OCI-M1 (cell line): ENCODE results near the gene CCDC127.
"Not testable (repeated sequence)": the region's sequence is repeated elsewhere in the genome, so short reads cannot be mapped to it uniquely, and the experiment has no call there.

Source experiments
- DNase-seq: peaks from one replicate; lab custom pipeline; 2025; lab: John Stamatoyannopoulos, UW

CCDC127 gene

DNA sequence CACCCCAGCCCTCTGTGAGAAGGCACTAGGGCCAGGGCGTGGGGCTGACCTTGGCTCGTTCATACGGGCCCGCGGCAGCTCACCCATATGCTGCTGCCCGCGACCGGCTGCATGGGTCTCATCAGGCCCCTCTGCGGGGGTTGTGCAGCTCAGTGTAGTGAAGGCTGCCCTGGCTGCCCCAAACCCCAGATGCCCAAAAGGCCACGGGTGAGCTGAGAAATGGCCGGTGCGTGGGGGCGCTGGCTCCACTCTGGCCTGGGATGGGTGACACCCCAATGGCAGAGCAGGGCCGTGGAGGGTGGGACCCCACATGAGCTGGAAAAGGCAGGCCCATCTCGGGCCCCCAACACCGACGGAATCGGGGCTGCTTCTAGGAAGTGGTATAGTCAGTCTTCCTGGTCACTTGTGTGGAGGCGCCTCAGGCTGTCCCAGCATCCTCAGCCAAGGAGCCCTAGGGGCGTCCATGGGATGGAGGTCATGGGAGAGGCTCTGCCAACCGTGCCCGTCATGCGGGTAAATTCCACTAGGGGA, 46.1 kb downstream of the CCDC127 start:
- DNase-seq = no peak

DNA sequence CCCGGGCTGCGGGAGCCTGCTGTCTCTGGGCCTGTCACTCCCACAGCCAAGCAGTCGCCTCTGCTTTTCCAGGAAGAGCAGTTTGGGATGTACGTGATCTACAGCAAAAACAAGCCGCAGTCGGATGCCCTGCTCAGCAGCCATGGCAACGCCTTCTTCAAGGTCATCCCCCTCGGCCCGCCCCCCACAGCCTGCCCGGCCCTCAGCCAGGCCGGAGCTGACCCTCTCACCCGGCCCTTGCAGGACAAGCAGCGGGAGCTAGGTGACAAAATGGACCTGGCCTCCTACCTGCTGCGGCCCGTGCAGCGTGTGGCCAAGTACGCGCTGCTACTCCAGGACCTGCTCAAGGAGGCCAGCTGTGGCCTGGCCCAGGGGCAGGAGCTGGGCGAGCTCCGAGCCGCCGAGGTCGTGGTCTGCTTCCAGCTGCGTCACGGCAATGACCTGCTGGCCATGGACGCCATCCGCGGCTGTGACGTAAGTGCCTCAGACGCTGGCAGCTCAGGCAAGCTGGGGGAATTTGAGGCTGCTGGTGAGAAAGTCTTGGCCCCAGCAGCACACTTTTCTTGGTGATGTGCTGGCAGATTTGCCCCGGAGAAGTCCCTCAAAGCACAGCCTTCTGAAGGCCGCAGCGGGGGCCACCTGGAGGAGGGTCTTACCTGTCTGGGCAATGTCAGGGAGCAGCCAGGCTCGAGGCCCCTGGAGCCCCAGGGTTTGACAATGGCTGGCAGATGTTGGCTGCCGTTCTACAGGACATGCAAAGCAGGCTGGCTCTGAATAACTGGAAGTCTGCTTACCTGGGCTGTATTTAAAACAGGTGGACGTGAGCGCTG, 46.8 kb downstream of the CCDC127 start:
- DNase-seq = no peak

DNA sequence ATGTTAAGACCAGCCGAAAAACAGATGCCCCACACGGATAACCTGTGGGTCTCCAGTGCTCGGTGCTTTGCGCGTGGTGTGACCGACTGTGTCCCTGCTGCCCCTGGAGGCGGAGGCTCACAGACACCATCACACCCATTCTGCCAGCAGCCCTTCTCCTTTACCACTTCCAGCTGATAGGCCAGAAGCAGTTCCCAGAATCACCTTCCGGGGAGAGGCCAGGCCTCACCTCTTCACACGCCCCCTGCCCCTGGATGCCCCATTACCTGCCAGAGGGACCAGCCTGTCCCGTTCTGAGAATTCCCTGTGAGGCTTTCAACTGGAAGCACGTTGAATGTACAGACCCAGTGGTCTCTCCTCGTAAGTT, 48.2 kb downstream of the CCDC127 start:
- no peak for DNase-seq

DNA sequence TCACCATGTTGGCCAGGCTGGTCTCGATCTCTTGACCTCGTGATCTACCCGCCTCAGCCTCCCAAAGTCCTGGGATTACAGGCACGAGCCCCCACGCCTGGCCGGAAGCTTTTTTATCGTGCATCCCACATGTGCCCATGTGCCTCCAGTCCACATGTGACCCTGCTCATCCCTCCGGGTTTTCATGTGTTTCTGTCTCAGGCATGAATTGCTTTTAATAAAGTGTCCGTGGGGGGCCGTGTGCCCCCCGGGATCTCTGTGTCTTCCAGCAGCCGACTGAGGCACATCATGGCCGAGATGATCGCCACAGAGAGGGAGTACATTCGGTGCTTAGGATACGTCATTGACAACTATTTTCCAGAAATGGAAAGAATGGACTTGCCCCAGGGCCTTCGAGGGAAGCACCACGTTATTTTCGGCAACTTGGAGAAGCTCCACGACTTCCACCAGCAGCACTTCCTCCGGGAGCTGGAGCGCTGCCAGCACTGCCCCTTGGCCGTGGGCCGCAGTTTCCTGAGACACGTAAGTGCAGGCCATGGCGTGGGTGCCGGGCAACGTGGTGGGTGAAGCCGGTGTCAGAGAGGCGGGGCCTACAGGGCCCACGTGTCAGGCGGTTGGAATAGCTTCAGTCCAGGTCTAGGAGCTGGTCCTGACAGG, 48.8 kb downstream of the CCDC127 start:
- DNase-seq = no peak

DNA sequence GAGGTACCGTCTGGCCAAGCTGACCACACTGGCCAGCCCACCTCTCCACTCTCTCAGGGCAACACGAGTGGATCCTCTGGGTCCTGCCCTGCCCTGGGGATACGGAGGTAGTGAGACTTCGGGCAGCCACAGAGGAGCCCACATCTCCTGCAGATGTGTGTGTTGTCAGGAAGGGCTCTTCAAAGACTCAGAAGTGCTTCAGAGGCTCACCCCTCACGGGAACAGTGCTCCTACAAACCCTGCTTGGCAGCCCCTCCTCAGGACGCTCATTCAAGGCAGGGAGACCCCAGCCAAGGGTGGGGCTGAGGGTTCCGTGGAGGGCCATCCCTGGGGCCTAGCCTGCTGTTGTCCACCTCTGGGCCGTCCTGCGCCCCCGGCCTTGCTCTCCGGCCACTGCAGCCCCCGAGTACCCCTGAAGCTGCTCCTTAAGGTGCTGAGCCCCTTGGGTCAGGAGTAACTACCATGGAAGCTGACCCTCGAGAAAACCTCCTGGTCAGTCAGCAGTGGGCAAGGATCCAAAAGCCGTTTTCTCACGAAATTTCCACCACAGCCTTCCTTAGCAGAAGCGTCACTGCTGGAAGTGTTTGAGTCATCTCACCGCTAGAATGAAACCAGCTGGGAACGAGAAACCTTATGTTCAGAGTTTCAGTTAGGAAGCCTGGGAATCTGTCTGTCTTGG, 49.8 kb downstream of the CCDC127 start:
- DNase-seq = no peak

DNA sequence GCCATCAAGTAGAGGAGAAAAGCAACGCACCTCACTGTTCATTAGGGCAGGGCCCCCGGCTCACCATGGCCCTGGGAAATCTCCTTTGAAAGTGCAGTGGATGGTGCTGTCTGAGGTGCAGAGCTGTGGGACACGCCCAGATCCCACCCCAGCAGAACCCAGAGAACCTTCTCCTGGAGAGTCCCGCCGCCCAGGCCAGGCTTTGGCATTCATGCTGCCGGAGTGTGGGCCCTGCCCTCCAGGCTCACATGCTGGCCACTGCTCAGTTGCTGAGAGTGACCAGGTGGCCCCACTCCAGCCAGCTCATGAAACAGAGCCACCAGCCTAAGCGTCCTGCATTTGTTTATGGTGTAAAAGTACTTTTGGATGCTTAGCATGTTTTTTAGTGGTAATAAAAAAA, 50.4 kb downstream of the CCDC127 start:
- DNase-seq = no peak

DNA sequence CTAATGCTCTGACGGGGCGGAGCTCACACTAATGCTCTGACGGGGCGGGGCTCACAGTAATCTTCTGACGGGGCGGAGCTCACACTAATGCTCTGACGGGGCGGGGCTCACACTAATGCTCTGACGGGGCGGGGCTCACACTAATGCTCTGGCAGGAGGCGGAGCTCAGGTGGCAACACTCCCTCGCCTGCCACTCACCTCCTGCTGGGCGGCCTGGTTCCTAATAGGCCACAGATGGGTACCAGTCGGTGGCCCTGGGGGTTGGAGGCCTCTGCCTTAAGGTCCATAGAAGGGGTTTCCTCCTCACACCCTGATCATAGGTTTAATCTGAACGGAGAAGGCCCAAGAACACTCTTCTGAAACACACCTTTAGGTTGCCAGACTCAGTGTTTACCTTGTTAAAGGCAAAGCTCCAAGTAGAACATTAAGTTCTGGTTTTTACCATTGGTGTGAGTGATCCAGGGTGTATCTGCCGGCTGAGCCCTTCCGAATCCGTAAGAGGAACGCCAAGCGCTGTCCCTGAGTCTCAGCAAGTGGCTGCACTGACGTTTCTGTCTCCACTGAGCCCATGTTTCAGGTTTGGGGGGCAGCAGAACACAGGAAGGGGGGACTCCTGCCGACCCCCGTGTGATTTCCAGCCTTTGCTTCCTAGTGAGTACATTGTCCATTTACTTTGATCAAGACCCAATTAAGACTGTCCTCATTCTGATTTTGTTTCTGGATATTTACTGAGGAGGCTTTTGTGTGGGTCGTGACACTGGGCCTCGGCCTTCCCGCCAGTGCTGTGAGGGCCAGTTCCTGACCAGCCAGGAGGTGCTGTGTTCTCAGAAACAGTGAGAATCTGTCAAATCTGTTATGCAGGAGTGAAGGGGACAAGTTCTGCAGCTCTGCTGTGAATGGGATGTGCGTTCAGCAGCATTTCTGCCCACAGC, 51.2 kb downstream of the CCDC127 start:
- DNase-seq = no peak

DNA sequence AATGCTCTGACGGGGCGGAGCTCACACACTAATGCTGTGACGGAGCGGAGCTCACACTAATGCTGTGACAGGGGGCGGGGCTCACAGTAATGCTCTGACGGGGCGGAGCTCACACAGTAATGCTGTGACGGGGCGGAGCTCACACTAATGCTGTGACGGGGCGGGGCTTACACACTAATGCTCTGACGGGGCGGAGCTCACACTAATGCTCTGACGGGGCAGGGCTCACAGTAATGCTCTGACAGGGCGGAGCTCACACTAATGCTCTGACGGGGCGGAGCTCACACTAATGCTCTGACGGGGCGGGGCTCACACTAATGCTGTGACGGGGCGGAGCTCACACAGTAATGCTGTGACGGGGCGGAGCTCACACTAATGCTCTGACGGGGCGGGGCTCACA, 53.2 kb downstream of the CCDC127 start:
- DNase-seq = not testable (repeated sequence)

DNA sequence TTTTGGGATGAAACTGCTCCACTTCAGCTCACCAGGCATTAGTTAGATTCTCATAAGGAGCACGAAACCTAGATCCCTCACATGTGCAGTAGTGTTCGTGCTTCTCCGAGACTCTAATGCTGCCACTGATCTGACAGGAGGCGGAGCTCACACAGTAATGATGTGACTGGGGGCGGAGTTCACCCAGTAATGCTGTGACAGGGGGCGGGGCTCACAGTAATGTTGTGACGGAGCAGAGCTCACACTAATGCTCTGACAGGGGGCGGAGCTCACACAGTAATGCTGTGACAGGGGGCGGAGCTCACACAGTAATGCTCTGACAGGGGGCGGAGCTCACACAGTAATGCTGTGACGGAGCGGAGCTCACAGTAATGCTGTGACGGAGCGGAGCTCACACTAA, 53.7 kb downstream of the CCDC127 start:
- DNase-seq = no peak

DNA sequence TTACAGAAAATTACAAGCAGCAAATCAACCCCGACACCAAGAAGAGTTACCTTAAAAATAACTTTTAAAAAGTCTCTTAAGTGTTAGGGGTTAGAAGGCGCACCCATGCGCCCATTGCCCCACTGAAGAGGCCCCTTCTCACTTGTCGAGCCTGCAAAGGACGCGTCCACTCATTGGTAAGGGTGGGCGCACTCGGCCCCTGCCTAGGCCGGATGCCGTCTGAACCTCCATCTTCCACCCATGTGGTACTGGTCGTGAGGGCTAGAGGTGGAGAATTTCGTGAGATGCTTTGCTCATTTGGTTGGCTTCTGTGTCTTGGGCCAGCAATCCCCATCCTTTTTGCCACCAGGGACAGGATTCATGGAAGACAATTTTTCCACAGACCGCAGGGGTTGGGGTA, 54.1 kb downstream of the CCDC127 start:
- DNase-seq = no peak

DNA sequence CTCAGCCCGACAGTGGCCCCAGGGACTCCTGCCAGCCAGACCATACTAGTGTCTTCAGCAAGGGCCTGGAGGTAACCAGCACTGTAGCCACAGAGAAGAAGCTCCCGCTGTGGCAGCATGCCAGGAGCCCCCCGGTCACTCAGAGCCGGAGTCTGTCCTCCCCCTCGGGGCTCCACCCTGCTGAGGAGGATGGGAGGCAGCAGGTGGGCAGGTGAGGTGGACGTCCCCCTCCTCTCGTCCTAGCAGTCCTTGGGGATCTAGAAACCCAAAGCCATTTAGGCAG, 54.7 kb downstream of the CCDC127 start:
- no peak for DNase-seq

DNA sequence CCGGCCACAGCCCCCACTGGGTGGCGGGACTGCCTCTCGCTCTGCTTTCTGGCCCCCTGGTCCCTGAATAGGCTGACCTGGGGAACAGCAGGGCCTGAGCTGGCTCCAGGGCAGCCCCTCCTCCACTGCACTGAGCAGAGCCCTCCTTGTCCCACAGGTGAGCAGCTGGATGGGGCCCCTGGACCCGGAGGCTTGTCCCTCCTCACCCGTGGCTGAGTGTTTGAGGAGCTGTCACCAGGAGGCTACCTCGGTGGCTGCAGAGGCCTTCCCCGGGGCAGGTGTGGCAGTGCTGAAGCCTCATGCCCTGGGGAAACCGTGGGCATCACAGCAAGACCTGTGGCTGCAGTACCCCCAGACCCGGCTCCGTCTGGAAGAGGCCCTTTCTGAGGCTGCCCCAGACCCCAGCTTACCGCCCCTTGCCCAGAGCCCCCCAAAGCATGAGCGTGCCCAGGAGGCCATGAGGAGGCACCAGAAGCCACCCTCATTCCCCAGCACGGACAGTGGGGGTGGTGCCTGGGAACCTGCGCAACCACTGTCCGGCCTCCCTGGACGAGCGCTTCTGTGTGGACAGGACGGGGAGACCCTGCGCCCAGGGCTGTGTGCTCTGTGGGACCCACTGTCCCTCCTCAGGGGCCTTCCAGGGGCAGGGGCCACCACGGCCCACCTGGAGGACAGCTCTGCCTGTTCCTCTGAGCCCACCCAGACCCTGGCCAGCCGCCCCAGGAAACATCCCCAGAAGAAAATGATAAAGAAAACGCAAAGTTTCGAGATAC, 55.2 kb downstream of the CCDC127 start:
- no peak for DNase-seq

DNA sequence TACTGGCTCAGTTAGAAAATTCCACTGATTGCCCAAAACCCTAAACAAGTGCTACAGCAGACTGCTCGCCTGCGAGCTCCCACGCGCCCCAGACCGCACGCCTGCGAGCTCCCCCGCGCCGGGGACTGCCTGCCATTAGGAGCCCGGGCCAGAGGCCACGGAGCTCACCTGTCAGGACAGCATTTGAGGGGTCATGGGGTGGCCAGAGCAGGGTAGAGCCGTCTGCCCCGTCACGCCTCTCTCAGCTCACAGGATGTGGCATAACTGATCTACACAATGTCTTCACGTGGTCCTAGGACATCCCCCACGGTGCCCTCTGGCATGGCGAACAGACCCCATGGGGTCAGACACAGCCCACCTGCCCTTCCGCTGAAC, 55.8 kb downstream of the CCDC127 start:
- DNase-seq = no peak

DNA sequence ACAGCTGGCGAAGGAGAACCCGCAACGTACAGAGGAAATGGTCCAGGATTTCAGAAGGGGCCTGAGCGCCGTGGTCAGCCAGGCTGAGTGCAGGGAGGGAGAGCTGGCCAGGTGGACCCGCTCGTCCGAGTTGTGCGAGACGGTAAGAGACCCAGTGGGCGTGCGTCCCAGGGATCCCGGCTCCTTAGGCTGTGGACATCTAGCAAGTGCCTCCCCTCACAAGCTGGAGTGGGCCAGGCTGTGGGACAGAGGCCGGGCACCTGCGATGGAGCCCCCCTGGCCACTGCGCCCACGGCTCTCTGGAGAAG, 56.2 kb downstream of the CCDC127 start:
- DNase-seq = no peak

DNA sequence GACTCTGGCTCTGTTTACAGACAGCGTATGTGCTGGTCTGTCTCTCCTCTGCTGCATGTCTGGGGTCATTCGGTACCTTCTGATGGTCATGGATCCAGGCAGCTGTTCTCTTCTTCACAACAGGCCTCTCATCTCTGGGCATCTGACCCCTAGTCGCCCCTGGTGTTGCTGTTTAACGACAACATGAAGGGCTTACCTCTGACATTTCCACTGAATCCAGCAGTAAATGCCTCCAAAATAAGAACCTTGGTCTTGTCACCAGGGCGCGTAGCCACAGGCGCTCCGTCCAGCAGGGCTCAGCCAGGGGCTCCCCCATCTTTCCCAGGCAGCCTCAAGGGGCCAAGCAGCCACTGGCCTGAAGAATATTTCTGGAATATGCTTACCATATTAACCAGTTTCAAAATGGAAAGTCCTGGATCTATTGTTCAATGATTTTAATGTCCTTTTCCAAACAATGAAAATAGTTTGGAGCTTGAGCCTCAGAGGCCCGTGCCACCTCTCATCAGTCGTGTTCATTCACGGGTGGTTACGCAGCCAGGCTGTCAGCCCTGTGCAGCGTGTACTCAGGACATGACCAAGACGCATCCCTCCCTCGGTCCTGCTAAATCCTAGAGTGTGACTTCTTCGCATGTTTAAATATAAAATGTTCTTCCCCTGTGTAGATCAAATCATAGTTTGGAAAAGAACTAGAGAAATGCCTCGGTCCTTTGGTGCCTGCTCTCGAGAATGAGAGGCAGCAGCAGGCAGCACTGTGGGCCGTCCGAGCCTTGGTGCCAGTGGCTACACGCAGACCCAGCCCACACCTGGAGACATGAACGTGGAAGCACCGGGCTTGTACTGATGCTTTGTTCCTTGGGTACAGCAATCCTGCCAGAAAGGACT, 56.8 kb downstream of the CCDC127 start:
- no peak for DNase-seq

DNA sequence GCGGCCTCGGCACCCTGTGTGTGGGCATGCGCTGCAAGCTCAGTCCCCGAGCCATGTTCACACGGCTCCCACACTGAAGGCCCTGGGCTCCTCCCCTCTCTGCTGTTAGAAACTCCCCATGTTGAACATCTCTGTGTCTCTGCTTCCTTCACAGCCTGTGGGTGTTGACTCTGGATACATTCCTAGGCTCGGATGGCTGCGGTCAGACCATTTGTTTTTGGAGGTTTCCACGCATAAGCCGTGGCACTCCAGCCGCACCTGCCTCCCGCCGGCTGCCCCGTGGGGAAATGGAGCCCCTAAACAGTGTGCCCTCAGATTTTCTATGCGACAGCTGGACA, 57.8 kb downstream of the CCDC127 start:
- no peak for DNase-seq

DNA sequence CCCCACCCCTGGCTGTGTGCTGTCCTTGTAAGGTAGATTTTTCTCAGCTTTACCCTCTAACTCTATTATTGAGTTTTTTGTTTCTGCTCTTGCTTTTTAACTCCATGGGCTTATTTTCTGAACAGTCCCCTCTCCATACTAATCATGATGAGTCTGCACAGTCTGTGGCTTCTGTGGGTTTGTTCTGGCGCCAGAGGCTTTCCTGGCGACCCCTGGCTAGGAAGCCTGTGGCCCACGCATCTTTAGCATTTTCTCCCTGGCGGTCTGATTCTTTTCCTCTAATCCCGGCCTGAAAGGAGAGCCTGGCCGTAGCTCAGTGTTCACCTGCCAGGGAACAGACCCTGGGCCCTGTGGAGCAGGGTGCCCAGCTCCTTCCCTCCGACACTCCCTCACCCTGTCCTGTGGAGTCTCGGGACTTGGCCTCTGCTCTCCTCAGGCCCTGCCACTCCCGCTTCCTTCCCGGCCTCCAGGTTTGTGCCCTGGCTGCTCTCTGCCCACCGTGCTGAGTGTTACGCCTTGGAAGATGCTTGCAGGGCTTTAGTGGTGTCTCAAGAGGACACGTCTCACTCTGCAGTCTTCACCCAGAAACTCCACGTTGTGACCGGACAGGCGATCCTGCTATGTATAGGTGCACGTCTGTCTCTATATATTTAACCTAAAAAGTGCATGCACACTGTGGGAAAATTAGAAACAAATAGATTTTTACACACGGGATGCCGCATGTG, 58.3 kb downstream of the CCDC127 start:
- peak; percentile 6 for DNase-seq

DNA sequence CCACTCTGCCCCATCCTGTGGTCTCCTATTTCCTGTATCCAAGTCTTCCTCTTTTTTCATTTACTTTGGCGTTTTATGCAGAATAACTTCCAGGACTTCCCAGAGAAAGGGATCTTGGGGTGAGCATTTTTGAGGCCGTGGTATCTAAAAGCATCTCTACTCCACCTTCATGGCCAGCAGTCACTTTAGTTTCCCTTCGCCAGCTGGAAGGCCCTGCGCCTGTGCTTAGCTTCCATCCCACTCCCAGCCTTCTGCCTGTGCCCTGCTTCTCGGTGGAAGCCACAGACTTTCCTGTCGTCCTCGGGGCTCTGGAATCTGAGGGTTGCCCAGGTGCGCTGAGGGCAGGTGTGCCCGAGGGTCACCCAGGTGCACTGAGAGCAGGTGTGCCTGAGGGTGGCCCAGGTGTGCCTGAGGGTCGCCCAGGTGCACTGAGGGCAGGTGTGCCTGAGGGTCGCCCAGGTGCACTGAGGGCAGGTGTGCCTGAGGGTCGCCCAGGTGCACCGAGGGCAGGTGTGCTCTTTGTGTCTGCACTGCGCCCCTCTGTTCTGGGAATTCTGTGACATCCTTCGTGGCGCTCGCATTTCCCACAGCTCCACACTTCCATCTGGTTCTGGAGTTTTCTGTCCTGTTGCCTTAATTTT, 59.0 kb downstream of the CCDC127 start:
- no peak for DNase-seq

DNA sequence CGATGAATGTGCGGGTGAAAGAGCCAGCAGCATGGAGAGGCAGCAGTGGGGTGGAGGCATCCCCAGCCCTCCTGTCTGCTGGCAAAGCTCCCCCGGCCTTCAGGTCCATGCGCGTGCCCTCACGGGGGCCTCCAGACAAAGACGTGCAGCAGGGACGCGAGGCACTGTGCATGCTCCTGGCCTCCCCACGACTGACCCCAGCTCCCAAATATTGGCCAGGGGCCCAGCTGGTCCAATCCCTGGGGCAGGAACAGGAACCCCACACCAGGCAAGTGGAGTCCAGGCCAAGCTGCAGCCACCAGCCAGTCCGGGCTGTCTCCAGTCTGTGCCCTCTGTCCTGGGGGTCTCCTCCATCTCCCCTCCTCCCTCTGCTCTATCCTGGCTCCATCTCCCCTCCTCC, 60.2 kb downstream of the CCDC127 start:
- DNase-seq = no peak
